Aorta (tissue), 5 donors: ENCODE data around the gene ONECUT3. TPM values are rescaled to one million over a fixed set of nuclear protein-coding genes. Genes with fewer than 3 reads are reported as not detected.
"Not testable (repeated sequence)": the region's sequence is repeated elsewhere in the genome, so short reads cannot be mapped to it uniquely, and the experiment has no call there.

Experiments
- ATAC-seq: fragments of 200-7000 bp; cut with Tn5 transposase; one replicate; pipeline ENCODE4 v1.9.1; 2022; ENCODE audit warnings: moderate library complexity; ENCODE audit not compliant: low FRiP score
- DNase-seq, 2 donors: peaks; one replicate each; pipeline ENCODE4 v3.0.0-alpha.2; 2020
- H3K27ac ChIP-seq, 2 donors: one replicate each; pipeline ENCODE4 v1.5.1; 2013; ENCODE audit warnings: low read length in 2 of 2, mild to moderate bottlenecking in 2 of 2, moderate library complexity in 2 of 2, control low read depth in 1 of 2, inconsistent platforms in 1 of 2, low read depth in 1 of 2
- H3K27me3 ChIP-seq, 2 donors: one replicate each; pipeline ENCODE4 v1.6.1; 2013; ENCODE audit warnings: control low read depth in 1 of 2, low read length in 1 of 2, mild to moderate bottlenecking in 1 of 2, moderate library complexity in 1 of 2; ENCODE audit not compliant: insufficient read depth in 2 of 2, control insufficient read depth in 1 of 2
- H3K36me3 ChIP-seq, 2 donors: one replicate each; pipeline ENCODE4 v1.6.1; 2013; ENCODE audit warnings: control low read depth in 1 of 2, low read length in 1 of 2, mild to moderate bottlenecking in 1 of 2; ENCODE audit not compliant: insufficient read depth in 2 of 2, control insufficient read depth in 1 of 2
- H3K4me1 ChIP-seq, 2 donors: one replicate each; pipeline ENCODE4 v1.6.1; 2013; ENCODE audit warnings: low read length in 2 of 2, control low read depth in 1 of 2, mild to moderate bottlenecking in 1 of 2, moderate library complexity in 1 of 2; ENCODE audit not compliant: insufficient read depth in 2 of 2, control insufficient read depth in 1 of 2
- H3K4me3 ChIP-seq, 2 donors: one replicate each; pipeline ENCODE4 v1.5.1; 2013; ENCODE audit warnings: low read length in 2 of 2, control low read depth in 1 of 2, mild to moderate bottlenecking in 1 of 2
- H3K9me3 ChIP-seq: one replicate; pipeline ENCODE4 v1.6.1; 2013; ENCODE audit warnings: mild to moderate bottlenecking, low read length; ENCODE audit not compliant: control insufficient read depth
- WGBS, 2 donors: extraction: QIAGEN DNeasy Blood & Tissue Kit; methylation state at CpG; one replicate each; pipeline ENCODE4 v1.1.7; 2013; 5-methylcytosine and 5-hydroxymethylcytosine counted together
- intact Hi-C, 2 donors: fragments of 100-400 bp; cut with DNase I; formaldehyde crosslinking; loops; one replicate each; pipeline versions ENCODE4 v1.14.2 to v1.15.0; 2022
- long read RNA-seq, 2 donors: library from polyadenylated mRNA; unstranded; transcript quantifications; one replicate each; pipeline ENCODE4 v2.0.0, GENCODE V29; 2020 to 2021
- polyA plus RNA-seq, 2 donors: library from polyadenylated mRNA; stranded (reverse); fragments of 200-250 nt; gene quantifications; one replicate each; pipeline ENCODE4 v1.2.3, GENCODE V29; 2013
- total RNA-seq, 2 donors: library from RNA; stranded (reverse); fragmentation: NEBNext Ultra II Directional; extraction: Animal tissue kit (Norgen Biotek cat#: 25700); gene quantifications; one replicate each; pipeline ENCODE4 v1.2.1, GENCODE V29; 2021
- donor health status: healthy with polysubstance abuse.
- donor health status: Bipolar disorder and iron deficiency.
- donor health status: DM: no; HTN: no; CAD: no.
- donor health status: DM: no; HTN: no; CAD: no.
- donor health status: DM: yes; HTN: yes; CAD: no.

ONECUT3 gene
- total RNA-seq (not detected), polyA plus RNA-seq (under 1 TPM in 1 of 2 donors, not detected in 1; 0.03 TPM)
- long read RNA-seq, donor 1 = 0 reads
- long read RNA-seq, donor 2 = 0 reads

- ATAC-seq (no peak), DNase-seq (no peak)
- intact Hi-C loops = no loop called here
- no peak within 1 kb of the TSS for H3K27ac ChIP-seq
- no peaks in the 10 kb centered on the region for H3K27me3 ChIP-seq
- H3K4me3 ChIP-seq = no peak within 1 kb of the TSS
- no peaks in the 10 kb centered on the region for H3K4me1 ChIP-seq
- WGBS, 2 donors = 2% methylated on average over 55 to 77 of the region's 77 CpGs
- H3K9me3 ChIP-seq = no peaks in the 10 kb centered on the region
- no peaks in the 10 kb centered on the region for H3K36me3 ChIP-seq
These were observed at the start of gene ONECUT3 for GRCh38 chr19:1752757-1753728. Gene ONECUT3 (plus strand): TSS chr19:1753506. CDS start chr19:1753663, 157 bp downstream.

DNA sequence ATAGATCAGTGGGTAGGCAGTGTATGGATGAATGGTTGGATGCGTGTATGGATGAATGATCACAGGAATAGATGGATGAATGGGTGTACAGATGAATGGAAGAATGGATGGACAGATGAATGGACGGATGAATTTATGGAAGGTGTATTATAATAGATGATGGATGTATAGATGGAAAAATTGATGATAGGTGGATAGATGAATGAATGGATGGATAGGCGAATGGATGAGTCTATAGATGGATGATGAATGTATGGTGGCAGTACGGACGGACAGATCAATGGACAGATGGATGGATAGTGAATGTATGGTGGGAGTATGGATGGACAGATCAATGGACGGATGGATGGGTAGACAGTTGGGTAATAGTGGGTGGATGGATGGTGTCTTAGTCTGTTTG lies 49.0 kb upstream of the ONECUT3 start:
- Histone ChIP-seq H3K27ac (no peak overlapping the region), H3K9me3 (peaks cover 1% of the 10 kb centered on the region), H3K36me3 (no peaks in the 10 kb centered on the region), H3K27me3 (no peaks in the 10 kb centered on the region), H3K4me3 (no peak overlapping the region), H3K4me1 (no peaks in the 10 kb centered on the region)
- ATAC-seq = no peak
- intact Hi-C loops = no loop called here
- DNase-seq = no peak
- 90 to 91% methylated on average over 6 of the region's 6 CpGs for WGBS, 2 donors

DNA sequence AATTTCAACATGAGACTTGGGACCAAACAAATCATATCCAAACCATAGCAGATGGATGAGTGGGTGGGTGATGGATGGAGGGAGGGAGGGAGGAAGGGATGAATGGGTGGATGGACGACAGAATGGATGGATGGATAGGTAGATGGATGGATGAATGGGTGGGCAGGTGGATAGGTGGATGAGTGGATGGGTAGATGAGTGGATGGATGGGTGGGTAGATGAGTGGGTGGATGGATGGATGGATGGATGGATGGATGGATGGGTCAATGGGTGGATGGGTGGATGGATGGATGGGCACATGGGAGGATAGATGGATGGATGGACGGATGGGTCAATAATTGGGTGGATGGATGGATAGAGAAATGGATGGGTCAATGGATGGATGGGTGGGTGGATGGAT lies 47.9 kb upstream of the ONECUT3 start:
- 75 to 83% methylated on average over 2 of the region's 2 CpGs for WGBS, 2 donors
- ATAC-seq (no peak), DNase-seq (no peak)
- Histone ChIP-seq H3K4me3 (no peak overlapping the region), H3K27me3 (no peaks in the 10 kb centered on the region), H3K27ac (no peak overlapping the region), H3K4me1 (no peaks in the 10 kb centered on the region), H3K9me3 (peaks cover 1% of the 10 kb centered on the region), H3K36me3 (no peaks in the 10 kb centered on the region)
- intact Hi-C loops = no loop called here

DNA sequence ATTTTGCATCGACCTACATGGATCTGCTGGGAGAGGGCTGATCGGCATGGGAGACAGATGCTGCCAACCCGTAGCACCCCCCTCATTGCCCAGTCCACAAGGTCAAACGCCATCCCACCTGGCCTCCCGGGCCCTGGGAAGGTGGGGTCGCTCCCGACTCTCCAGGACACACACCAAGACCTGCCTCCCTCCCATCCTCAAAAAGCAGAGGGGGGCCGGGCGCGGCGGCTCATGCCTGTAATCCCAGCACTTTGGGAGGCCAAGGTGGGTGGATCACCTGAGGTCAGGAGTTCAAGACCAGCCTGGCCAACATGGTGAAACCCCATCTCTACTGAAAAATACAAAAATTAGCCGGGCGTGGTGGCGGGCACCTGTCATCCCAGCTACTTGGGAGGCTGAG lies 46.7 kb upstream of the ONECUT3 start:
- H3K4me1 ChIP-seq, H3K36me3 ChIP-seq, DNase-seq, H3K27ac ChIP-seq, H3K9me3 ChIP-seq, H3K27me3 ChIP-seq, ATAC-seq, intact Hi-C loops, H3K4me3 ChIP-seq: not testable (repeated sequence)
- WGBS, 2 donors = 87% methylated on average over 14 of the region's 14 CpGs

GRCh38 chr19:1707240-1707639 lies 46.1 kb upstream of the ONECUT3 start:
- intact Hi-C loops = no loop called here
- H3K36me3 ChIP-seq = no peaks in the 10 kb centered on the region
- 88 to 89% methylated on average over 6 of the region's 6 CpGs for WGBS, 2 donors
- H3K4me1 ChIP-seq = no peaks in the 10 kb centered on the region
- H3K27me3 ChIP-seq = no peaks in the 10 kb centered on the region
- ATAC-seq = no peak
- no peak overlapping the region for H3K4me3 ChIP-seq
- peaks cover 1% of the 10 kb centered on the region for H3K9me3 ChIP-seq
- no peak for DNase-seq
- H3K27ac ChIP-seq = no peak overlapping the region

DNA sequence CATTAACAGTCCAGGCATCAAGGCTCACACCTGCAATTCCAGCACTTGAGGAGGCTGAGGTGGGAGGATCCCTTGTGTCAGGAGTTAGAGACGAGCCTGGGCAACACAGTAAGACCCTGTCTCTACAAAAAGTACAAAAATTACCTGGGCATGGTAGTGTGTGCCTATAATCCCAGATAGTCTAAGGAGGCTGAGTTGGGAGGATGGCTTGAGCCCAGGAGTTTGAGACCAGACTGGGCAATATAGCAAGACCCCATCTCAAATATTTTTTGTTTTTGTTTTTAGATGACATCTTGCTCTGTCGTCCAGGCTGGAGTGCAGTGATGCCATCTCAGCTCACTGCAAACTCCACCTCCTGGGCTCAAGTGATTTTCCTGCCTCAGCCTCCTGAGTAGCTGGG lies 40.1 kb upstream of the ONECUT3 start:
- Histone ChIP-seq H3K27ac (no peak overlapping the region), H3K27me3 (peaks cover 0 to 3% of the 10 kb centered on the region in 2 donors), H3K36me3 (no peaks in the 10 kb centered on the region), H3K4me3 (no peak overlapping the region), H3K9me3 (no peaks in the 10 kb centered on the region), H3K4me1 (no peaks in the 10 kb centered on the region)
- intact Hi-C loops = no loop called here
- no peak for DNase-seq
- no peak for ATAC-seq
- 67 to 74% methylated on average over 2 of the region's 2 CpGs for WGBS, 2 donors

DNA sequence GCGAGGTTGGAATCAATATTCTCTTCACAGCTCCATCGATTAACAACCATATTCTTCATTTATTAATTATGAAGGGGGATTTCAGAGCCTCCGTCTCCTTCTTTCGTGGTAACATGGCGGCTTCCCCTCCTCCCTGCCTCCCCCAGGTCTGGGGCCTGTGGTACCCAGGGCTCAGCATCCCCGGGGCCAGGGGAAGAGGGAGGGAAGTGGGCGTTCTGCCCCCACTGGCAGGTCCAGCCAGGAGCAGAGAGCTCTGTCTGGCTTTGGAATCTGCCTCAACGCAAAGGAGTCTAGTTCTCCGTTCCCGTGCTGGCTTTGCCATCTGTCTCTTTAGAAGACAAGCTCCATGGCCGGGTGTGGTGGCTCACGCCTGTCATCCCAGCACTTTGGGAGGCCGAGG lies 37.8 kb upstream of the ONECUT3 start:
- H3K36me3 ChIP-seq = no peaks in the 10 kb centered on the region
- ATAC-seq (no peak), DNase-seq (no peak)
- 48 to 53% methylated on average over 12 to 13 of the region's 13 CpGs for WGBS, 2 donors
- no peak overlapping the region for H3K4me3 ChIP-seq
- no peaks in the 10 kb centered on the region for H3K9me3 ChIP-seq
- intact Hi-C loops = no loop called here
- H3K27me3 ChIP-seq = peaks cover 0 to 3% of the 10 kb centered on the region in 2 donors
- H3K4me1 ChIP-seq = no peaks in the 10 kb centered on the region
- no peak overlapping the region for H3K27ac ChIP-seq

- Histone ChIP-seq H3K27me3 (peaks cover 0 to 3% of the 10 kb centered on the region in 2 donors), H3K4me3 (no peak overlapping the region), H3K9me3 (no peaks in the 10 kb centered on the region), H3K27ac (no peak overlapping the region), H3K4me1 (no peaks in the 10 kb centered on the region), H3K36me3 (no peaks in the 10 kb centered on the region)
- 81 to 83% methylated on average over 1 of the region's 1 CpG for WGBS, 2 donors
- ATAC-seq (no peak), DNase-seq (no peak)
- intact Hi-C loops = no loop called here
These were observed 35.9 kb upstream of the ONECUT3 start for GRCh38 chr19:1717200-1717969.
